ENCODE data around the gene TMEM243.

- no peak for TF ChIP-seq CTCF (conservative IDR thresholded peaks at IDR 0.05 in 1 of 2, IDR thresholded peaks at IDR 0.05 in 1 of 2; ENCODE audit: low read depth in 1 of 2, low read length in 2 of 2)
- no peak for TF ChIP-seq EZH2 (IDR thresholded peaks at IDR 0.05; ENCODE audit: low read length, missing control alignments)
Measured at GRCh38 chr7:87152897-87153641, 66.5 kb downstream of the TMEM243 start.
